B cell (primary cell): ENCODE results near the gene TPK1. TPM values are rescaled to one million over a fixed set of nuclear protein-coding genes. Genes with fewer than 3 reads are reported as not detected.
"Not testable (repeated sequence)": the region's sequence is repeated elsewhere in the genome, so short reads cannot be mapped to it uniquely, and the experiment has no call there.

Source experiments
- ATAC-seq: fragments of 200-7000 bp; cut with Tn5 transposase; one replicate; pipeline ENCODE4 v1.10.0; 2021; ENCODE audit warnings: low read depth, mild to moderate bottlenecking, moderate number of reproducible peaks, moderate library complexity
- CTCF ChIA-PET: fragments of 350-600 bp; sonication (Branson Sonifier 250); formaldehyde crosslinking; loops from one replicate; lab custom pipeline; 2021; ENCODE audit warnings: antibody characterized with exemption, inconsistent platforms; lab: Charles Lee
- POLR2A ChIA-PET: fragments of 350-600 bp; sonication (Branson Sonifier 250); formaldehyde crosslinking; loops from one replicate; lab custom pipeline; 2021; ENCODE audit warnings: antibody characterized with exemption; lab: Charles Lee
- DNase-seq: peaks from one replicate; pipeline ENCODE4 v3.0.0; 2013
- H2AFZ ChIP-seq: 2 replicates; pipeline ENCODE4 v1.6.1; 2012; ENCODE audit warnings: mild to moderate bottlenecking, low read depth, low read length; ENCODE audit not compliant: insufficient read depth, poor library complexity, severe bottlenecking
- H3K27ac ChIP-seq, 2 donors: 1 replicate in 1 of 2; 2 replicates in 1 of 2; pipeline ENCODE4 v1.5.1; 2012 to 2013; ENCODE audit warnings: low read length in 2 of 2, mild to moderate bottlenecking in 2 of 2, moderate library complexity in 1 of 2
- H3K27me3 ChIP-seq, 4 experiments: fragments of 200-600 bp in 1 of 4; sonication (generic) in 1 of 4; replicated peaks in 1 of 4; 1 replicate in 2 of 4; 2 replicates in 2 of 4; pipeline versions ENCODE4 v1.6.1 to v1.7.0; 2013 to 2016; ENCODE audit warnings: low read length in 3 of 4, mild to moderate bottlenecking in 2 of 4, mixed read lengths in 1 of 4, moderate library complexity in 1 of 4; ENCODE audit not compliant: insufficient read depth in 4 of 4, control insufficient read depth in 3 of 4; ENCODE audit errors: control extremely low read depth in 1 of 4
- H3K36me3 ChIP-seq, 2 experiments: replicated peaks in 1 of 2; 1 replicate in 1 of 2; 2 replicates in 1 of 2; pipeline versions ENCODE4 v1.6.1 to v1.7.1; 2013; ENCODE audit warnings: low read length in 1 of 2; ENCODE audit not compliant: insufficient read depth in 2 of 2, control insufficient read depth in 1 of 2; ENCODE audit errors: control extremely low read depth in 1 of 2, extremely low read depth in 1 of 2
- H3K4me1 ChIP-seq, 2 donors: fragments of 200-600 bp in 1 of 2; sonication (generic) in 1 of 2; 1 replicate in 1 of 2; 2 replicates in 1 of 2; pipeline versions ENCODE4 v1.5.1 to v1.6.1; 2013 to 2017; ENCODE audit warnings: low read length in 2 of 2; ENCODE audit not compliant: control insufficient read depth in 2 of 2, insufficient read depth in 2 of 2
- H3K4me2 ChIP-seq: replicated peaks from 2 replicates; pipeline ENCODE3; 2012; ENCODE audit warnings: mild to moderate bottlenecking, low read depth, low read length; ENCODE audit not compliant: poor library complexity, severe bottlenecking
- H3K4me3 ChIP-seq, 5 experiments: fragments of 200-600 bp in 1 of 5; sonication (generic) in 1 of 5; 1 replicate in 3 of 5; 2 replicates in 2 of 5; pipeline versions ENCODE4 v1.5.1 to v1.7.0; 2011 to 2016; ENCODE audit warnings: low read length in 4 of 5, mild to moderate bottlenecking in 4 of 5, low read depth in 2 of 5, control low read depth in 1 of 5, moderate library complexity in 1 of 5; ENCODE audit not compliant: insufficient read depth in 1 of 5; ENCODE audit errors: control extremely low read depth in 1 of 5, extremely low read depth in 1 of 5
- H3K79me2 ChIP-seq: fragments of 200-600 bp; sonication (generic); one replicate; pipeline ENCODE4 v1.6.0; 2016; ENCODE audit warnings: low read length; ENCODE audit not compliant: control insufficient read depth, insufficient read depth
- H3K9ac ChIP-seq: fragments of 200-600 bp; sonication (generic); 2 replicates; pipeline ENCODE4 v1.6.1; 2017; ENCODE audit warnings: mild to moderate bottlenecking, low read length, moderate library complexity
- H3K9me3 ChIP-seq, 3 donors: one replicate each; pipeline versions ENCODE4 v1.6.1 to v1.7.1; 2013; ENCODE audit warnings: low read length in 2 of 3; ENCODE audit not compliant: control insufficient read depth in 2 of 3, insufficient read depth in 1 of 3; ENCODE audit errors: control extremely low read depth in 1 of 3
- H4K20me1 ChIP-seq: 2 replicates; pipeline ENCODE4 v1.6.0; 2012; ENCODE audit warnings: mild to moderate bottlenecking, low read length; ENCODE audit not compliant: insufficient read depth, control insufficient read depth, poor library complexity, severe bottlenecking
- H3K27ac Mint-ChIP-seq: one replicate; pipeline ENCODE4 v1.8.0; 2021; ENCODE audit warnings: mixed read lengths
- H3K27me3 Mint-ChIP-seq: one replicate; pipeline ENCODE4 v1.8.0; 2021; ENCODE audit warnings: mixed read lengths
- H3K4me1 Mint-ChIP-seq: one replicate; pipeline ENCODE4 v1.8.0; 2021; ENCODE audit warnings: mixed read lengths
- H3K4me3 Mint-ChIP-seq: one replicate; pipeline ENCODE4 v1.8.0; 2021; ENCODE audit warnings: mixed read lengths
- H3K9me3 Mint-ChIP-seq: one replicate; pipeline ENCODE4 v1.8.0; 2022; ENCODE audit warnings: mixed read lengths; ENCODE audit not compliant: insufficient read depth
- EZH2 ChIP-seq: IDR thresholded peaks from 2 replicates; pipeline ENCODE4 v1.6.1; 2012; ENCODE audit warnings: borderline replicate concordance, low read depth, mild to moderate bottlenecking, moderate library complexity, low read length; ENCODE audit not compliant: insufficient read depth, poor library complexity, severe bottlenecking
- WGBS: methylation state at CpG from one replicate; pipeline ENCODE4 v1.1.5; 2013; ENCODE audit warnings: missing lambda C conversion rate; ENCODE audit not compliant: insufficient coverage; 5-methylcytosine and 5-hydroxymethylcytosine counted together
- intact Hi-C: fragments of 100-400 bp; cut with micrococcal nuclease; formaldehyde crosslinking; loops from one replicate; pipeline ENCODE4 v1.10.0; 2022
- polyA plus RNA-seq: library from polyadenylated mRNA; depleted of rRNA; stranded (reverse); fragments of >200 nt; gene quantifications from 2 replicates; pipeline ENCODE4 v1.2.3, GENCODE V29; 2012
- total RNA-seq, 2 donors: library from RNA; stranded (reverse); fragments of 120-200 nt in 1 of 2; gene quantifications; 1 replicate in 1 of 2; 2 replicates in 1 of 2; pipeline versions ENCODE4 v1.2.3 to v1.2.4, GENCODE V29; 2013 to 2022
- TF ChIP-seq, protein P1 (sequence below): fragments of 200-600 bp; IDR thresholded peaks from one replicate; pipeline ENCODE4 v1.8.0; 2022; ENCODE audit warnings: antibody characterized with exemption, mild to moderate bottlenecking

TPK1 gene
- total and polyA plus RNA-seq, 2 donors (not counting 1 experiment from before 2014, with no cell fraction given) = 13.7 to 26.4 TPM

- no peak for ATAC-seq
- WGBS = 100% methylated on average over 1 of the region's 9 CpGs
Observed at GRCh38 chr7:144436500-144436899, 399.4 kb downstream of the TPK1 start.

GRCh38 chr7:144428431-144428830 lies 407.4 kb downstream of the TPK1 start:
- Histone ChIP-seq H3K79me2 (no peaks in the 10 kb centered on the region), H3K27ac (no peak overlapping the region), H3K4me2 (no peak overlapping the region), H2AFZ (no peak overlapping the region), H3K4me1 (no peaks in the 10 kb centered on the region), H3K4me3 (no peak overlapping the region), H4K20me1 (no peaks in the 10 kb centered on the region), H3K27me3 (no peaks in the 10 kb centered on the region), H3K36me3 (no peaks in the 10 kb centered on the region), H3K9ac (no peak overlapping the region), H3K9me3 (peaks cover 0 to 25% (median 8%) of the 10 kb centered on the region in 3 donors)
- intact Hi-C loops = no loop called here
- Mint-ChIP-seq H3K9me3 (peaks cover 9% of the 10 kb centered on the region), H3K27ac (no peak overlapping the region), H3K4me1 (no peaks in the 10 kb centered on the region), H3K4me3 (no peak overlapping the region), H3K27me3 (peaks cover 5% of the 10 kb centered on the region)
- ATAC-seq (no peak), DNase-seq (no peak)
- no CpG with 5 or more reads among the region's 2 CpGs for WGBS
- CTCF ChIA-PET = no interaction called here
- POLR2A ChIA-PET = no interaction called here
- TF ChIP-seq, protein P1, sequence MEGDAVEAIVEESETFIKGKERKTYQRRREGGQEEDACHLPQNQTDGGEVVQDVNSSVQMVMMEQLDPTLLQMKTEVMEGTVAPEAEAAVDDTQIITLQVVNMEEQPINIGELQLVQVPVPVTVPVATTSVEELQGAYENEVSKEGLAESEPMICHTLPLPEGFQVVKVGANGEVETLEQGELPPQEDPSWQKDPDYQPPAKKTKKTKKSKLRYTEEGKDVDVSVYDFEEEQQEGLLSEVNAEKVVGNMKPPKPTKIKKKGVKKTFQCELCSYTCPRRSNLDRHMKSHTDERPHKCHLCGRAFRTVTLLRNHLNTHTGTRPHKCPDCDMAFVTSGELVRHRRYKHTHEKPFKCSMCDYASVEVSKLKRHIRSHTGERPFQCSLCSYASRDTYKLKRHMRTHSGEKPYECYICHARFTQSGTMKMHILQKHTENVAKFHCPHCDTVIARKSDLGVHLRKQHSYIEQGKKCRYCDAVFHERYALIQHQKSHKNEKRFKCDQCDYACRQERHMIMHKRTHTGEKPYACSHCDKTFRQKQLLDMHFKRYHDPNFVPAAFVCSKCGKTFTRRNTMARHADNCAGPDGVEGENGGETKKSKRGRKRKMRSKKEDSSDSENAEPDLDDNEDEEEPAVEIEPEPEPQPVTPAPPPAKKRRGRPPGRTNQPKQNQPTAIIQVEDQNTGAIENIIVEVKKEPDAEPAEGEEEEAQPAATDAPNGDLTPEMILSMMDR = no peak
- no peak for TF ChIP-seq EZH2

More at GRCh38 chr7:144436500-144436899, 399.4 kb downstream of the TPK1 start:
- no peak overlapping the region for H3K4me3 Mint-ChIP-seq
- Histone ChIP-seq H3K4me3 (no peak overlapping the region), H3K9me3 (no peaks in the 10 kb centered on the region), H3K9ac (no peak overlapping the region), H4K20me1 (no peaks in the 10 kb centered on the region), H3K79me2 (no peaks in the 10 kb centered on the region), H3K4me1 (no peaks in the 10 kb centered on the region), H3K27ac (no peak overlapping the region), H3K27me3 (peaks cover 0 to 2% (median 0%) of the 10 kb centered on the region in 4 experiments), H3K36me3 (no peaks in the 10 kb centered on the region), H3K4me2 (no peak overlapping the region), H2AFZ (no peak overlapping the region)
- ChIA-PET POLR2A (no interaction called here), CTCF (interaction anchor here (0.9 to 1.2 kb wide), 2 partner anchors 12 to 19 kb away, joined by 3 to 5 read pairs; no protein-coding TSS in a partner anchor)
- DNase-seq = no peak
- no peaks in the 10 kb centered on the region for H3K4me1 Mint-ChIP-seq
- H3K9me3 Mint-ChIP-seq = no peaks in the 10 kb centered on the region
- no peak overlapping the region for H3K27ac Mint-ChIP-seq
- peaks cover 27% of the 10 kb centered on the region for H3K27me3 Mint-ChIP-seq
- intact Hi-C loops = no loop called here
- TF ChIP-seq EZH2 = no peak
- TF ChIP-seq, protein P1 = no peak

- H3K27ac Mint-ChIP-seq, H3K4me1 ChIP-seq, H3K9me3 Mint-ChIP-seq, H3K4me2 ChIP-seq, H2AFZ ChIP-seq, DNase-seq, H3K4me3 ChIP-seq, ATAC-seq, H3K36me3 ChIP-seq, H3K4me1 Mint-ChIP-seq, CTCF ChIA-PET, POLR2A ChIA-PET, intact Hi-C loops, H3K79me2 ChIP-seq, H3K4me3 Mint-ChIP-seq, H3K27me3 Mint-ChIP-seq, H3K27me3 ChIP-seq, H3K9ac ChIP-seq, H4K20me1 ChIP-seq, H3K27ac ChIP-seq: not testable (repeated sequence)
- peaks cover 0 to 25% (median 8%) of the 10 kb centered on the region in 3 donors for H3K9me3 ChIP-seq
- 14% methylated on average over 1 of the region's 2 CpGs for WGBS
Observed at GRCh38 chr7:144427539-144427938, 408.3 kb downstream of the TPK1 start.
